ENCODE data around the gene SCD.

GRCh38 chr10:100303724-100304319 lies 43.2 kb upstream of the SCD start:
- TF ChIP-seq TAF1 (IDR thresholded peaks at IDR 0.05; ENCODE audit: borderline replicate concordance, insufficient read depth, low read length): no peak
- no peak for TF ChIP-seq POLR2AphosphoS5 (IDR thresholded peaks at IDR 0.05; ENCODE audit: low read depth, low read length)
- TF ChIP-seq, protein P1, sequence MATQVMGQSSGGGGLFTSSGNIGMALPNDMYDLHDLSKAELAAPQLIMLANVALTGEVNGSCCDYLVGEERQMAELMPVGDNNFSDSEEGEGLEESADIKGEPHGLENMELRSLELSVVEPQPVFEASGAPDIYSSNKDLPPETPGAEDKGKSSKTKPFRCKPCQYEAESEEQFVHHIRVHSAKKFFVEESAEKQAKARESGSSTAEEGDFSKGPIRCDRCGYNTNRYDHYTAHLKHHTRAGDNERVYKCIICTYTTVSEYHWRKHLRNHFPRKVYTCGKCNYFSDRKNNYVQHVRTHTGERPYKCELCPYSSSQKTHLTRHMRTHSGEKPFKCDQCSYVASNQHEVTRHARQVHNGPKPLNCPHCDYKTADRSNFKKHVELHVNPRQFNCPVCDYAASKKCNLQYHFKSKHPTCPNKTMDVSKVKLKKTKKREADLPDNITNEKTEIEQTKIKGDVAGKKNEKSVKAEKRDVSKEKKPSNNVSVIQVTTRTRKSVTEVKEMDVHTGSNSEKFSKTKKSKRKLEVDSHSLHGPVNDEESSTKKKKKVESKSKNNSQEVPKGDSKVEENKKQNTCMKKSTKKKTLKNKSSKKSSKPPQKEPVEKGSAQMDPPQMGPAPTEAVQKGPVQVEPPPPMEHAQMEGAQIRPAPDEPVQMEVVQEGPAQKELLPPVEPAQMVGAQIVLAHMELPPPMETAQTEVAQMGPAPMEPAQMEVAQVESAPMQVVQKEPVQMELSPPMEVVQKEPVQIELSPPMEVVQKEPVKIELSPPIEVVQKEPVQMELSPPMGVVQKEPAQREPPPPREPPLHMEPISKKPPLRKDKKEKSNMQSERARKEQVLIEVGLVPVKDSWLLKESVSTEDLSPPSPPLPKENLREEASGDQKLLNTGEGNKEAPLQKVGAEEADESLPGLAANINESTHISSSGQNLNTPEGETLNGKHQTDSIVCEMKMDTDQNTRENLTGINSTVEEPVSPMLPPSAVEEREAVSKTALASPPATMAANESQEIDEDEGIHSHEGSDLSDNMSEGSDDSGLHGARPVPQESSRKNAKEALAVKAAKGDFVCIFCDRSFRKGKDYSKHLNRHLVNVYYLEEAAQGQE (IDR thresholded peaks at IDR 0.05; ENCODE audit: insufficient read depth in 1 of 2, low read depth in 2 of 2, low read length in 2 of 2): no peak
